Activated T-helper 17 cell treated with anti-CD3 and anti-CD28 coated beads, Interleukin-2, amount 50 U/mL, for 72 hours (primary cell): Measurements from ENCODE around the gene NUP50. TPM values are rescaled to one million over a fixed set of nuclear protein-coding genes. Genes with fewer than 3 reads are reported as not detected.

Experiments
- ATAC-seq: fragments of 150-1000 bp; cut with Tn5 transposase; replicated peaks from 2 replicates; pipeline ENCODE4 v1.10.0; 2021; ENCODE audit warnings: mild to moderate bottlenecking, moderate library complexity
- H3K27ac Mint-ChIP-seq: one replicate; pipeline ENCODE4 v1.8.0; 2022; ENCODE audit warnings: mixed read lengths
- H3K27me3 Mint-ChIP-seq: one replicate; pipeline ENCODE4 v1.8.0; 2022; ENCODE audit warnings: mixed read lengths
- H3K36me3 Mint-ChIP-seq: one replicate; pipeline ENCODE4 v1.8.0; 2022; ENCODE audit warnings: low read depth, mild to moderate bottlenecking, mixed read lengths
- H3K4me1 Mint-ChIP-seq: one replicate; pipeline ENCODE4 v1.8.0; 2022; ENCODE audit warnings: mixed read lengths
- H3K4me3 Mint-ChIP-seq: one replicate; pipeline ENCODE4 v1.8.0; 2022; ENCODE audit warnings: mild to moderate bottlenecking, mixed read lengths
- H3K9me3 Mint-ChIP-seq: one replicate; pipeline ENCODE4 v1.8.0; 2022; ENCODE audit warnings: mixed read lengths
- total RNA-seq, 2 donors: library from RNA; stranded (reverse); gene quantifications; one replicate each; pipeline ENCODE4 v1.2.3, GENCODE V29; 2022

The NUP50 gene
- total RNA-seq, 2 donors from 2014 or later, result 98.4 to 163 TPM

DNA sequence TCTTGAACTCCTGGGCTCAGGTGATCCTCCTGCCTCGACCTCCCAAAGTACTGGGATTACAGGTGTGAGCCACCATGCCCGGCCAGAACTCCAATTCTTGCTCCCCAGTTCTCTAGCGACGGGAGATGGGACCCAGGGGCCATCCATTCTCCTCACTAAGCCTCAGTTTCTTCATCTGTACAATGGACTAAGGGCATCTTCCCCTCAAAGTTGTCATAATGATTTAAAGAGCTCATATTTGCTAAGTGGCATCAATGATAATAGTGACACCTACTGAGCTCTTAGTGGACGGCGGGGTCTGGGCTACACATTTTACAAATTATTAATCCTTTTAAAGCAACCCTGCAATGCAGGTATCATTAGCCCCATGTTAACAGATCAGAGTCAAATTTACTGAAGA, 42.5 kb downstream of the NUP50 start:
- Mint-ChIP-seq H3K36me3 (no peaks in the 10 kb centered on the region), H3K9me3 (no peaks in the 10 kb centered on the region)
- no peak for ATAC-seq

DNA sequence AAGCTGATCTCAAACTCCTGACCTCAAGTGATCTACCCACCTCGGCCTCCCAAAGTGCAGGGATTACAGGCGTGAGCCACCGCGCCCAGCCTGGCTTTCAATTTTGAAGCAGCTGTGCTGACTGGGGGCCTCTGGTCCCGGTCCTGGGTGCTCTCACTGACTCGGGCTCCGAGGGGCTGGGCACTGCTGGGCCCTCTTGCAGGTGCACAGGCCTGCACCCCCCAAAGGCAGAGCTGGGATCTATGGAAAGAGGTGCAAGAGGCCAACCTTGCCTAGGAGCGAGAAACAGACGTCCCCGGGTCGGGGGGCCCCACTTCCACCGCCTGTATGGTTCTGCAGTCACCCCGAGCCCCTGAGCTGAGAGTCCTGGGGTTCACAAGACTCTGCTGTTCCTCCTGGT, 43.8 kb downstream of the NUP50 start:
- no peak overlapping the region for H3K4me3 Mint-ChIP-seq

More for the DNA sequence above, 42.5 kb downstream of the NUP50 start:
- H3K4me3 Mint-ChIP-seq, result no peak overlapping the region
- H3K4me1 Mint-ChIP-seq, result peaks cover 5% of the 10 kb centered on the region
- no peak overlapping the region for H3K27ac Mint-ChIP-seq
- H3K27me3 Mint-ChIP-seq, result no peaks in the 10 kb centered on the region

DNA sequence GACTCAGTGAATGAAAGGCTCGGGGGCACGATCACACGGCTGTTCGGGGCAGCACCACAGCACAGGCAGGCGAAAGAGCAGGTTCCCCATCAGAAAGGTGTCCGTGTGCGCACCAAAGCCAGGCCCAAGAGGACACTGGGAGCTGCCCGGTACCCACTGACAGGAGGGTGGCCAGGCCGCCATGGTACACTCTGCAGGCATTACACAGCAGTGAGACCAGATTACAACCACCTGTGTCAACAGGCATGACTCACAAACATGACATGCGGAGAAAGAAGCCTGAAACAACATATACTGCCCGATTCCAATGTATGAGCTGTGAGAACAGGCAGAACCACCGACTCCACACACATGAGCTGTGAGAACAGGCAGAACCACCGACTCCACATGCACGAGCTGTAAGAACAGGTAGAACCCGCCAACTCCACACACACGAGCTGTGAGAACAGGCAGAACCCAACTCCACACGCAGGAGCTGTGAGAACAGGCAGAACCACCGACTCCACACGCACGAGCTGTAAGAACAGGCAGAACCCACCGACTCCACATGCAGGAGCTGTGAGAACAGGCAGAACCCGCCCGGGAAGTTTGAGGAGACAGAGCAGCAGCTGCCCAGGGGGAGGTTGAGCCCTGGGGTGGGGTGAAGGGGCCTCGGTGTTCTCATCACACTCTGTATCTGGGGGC, 44.4 kb downstream of the NUP50 start:
- no peak overlapping the region for H3K4me3 Mint-ChIP-seq
- no peaks in the 10 kb centered on the region for H3K36me3 Mint-ChIP-seq
- ATAC-seq, result no peak
- H3K27ac Mint-ChIP-seq, result no peak overlapping the region
- H3K27me3 Mint-ChIP-seq, result no peaks in the 10 kb centered on the region
- H3K4me1 Mint-ChIP-seq, result peaks cover 5% of the 10 kb centered on the region
- no peaks in the 10 kb centered on the region for H3K9me3 Mint-ChIP-seq

More for the DNA sequence above, 43.8 kb downstream of the NUP50 start:
- Mint-ChIP-seq H3K36me3 (no peaks in the 10 kb centered on the region), H3K27ac (no peak overlapping the region), H3K4me1 (peaks cover 5% of the 10 kb centered on the region), H3K9me3 (no peaks in the 10 kb centered on the region), H3K27me3 (no peaks in the 10 kb centered on the region)
- no peak for ATAC-seq

DNA sequence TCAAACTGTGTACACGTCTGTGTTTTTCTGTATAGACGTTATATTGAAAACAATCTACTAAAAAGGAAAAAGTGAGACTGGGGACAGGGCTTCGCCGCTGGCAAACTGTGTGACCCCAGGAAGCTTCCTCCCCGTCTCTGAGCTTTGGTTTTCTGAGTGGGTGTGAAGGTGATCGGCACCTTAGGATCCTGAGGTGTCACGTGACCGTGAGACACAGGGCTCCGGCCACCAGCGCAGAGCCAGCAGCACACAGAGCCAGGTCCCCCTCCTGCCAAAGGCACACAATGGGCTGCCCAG, 44.9 kb downstream of the NUP50 start:
- Mint-ChIP-seq H3K4me1 (peaks cover 5% of the 10 kb centered on the region), H3K9me3 (no peaks in the 10 kb centered on the region), H3K27ac (no peak overlapping the region), H3K36me3 (no peaks in the 10 kb centered on the region), H3K4me3 (no peak overlapping the region), H3K27me3 (no peaks in the 10 kb centered on the region)
- no peak for ATAC-seq

DNA sequence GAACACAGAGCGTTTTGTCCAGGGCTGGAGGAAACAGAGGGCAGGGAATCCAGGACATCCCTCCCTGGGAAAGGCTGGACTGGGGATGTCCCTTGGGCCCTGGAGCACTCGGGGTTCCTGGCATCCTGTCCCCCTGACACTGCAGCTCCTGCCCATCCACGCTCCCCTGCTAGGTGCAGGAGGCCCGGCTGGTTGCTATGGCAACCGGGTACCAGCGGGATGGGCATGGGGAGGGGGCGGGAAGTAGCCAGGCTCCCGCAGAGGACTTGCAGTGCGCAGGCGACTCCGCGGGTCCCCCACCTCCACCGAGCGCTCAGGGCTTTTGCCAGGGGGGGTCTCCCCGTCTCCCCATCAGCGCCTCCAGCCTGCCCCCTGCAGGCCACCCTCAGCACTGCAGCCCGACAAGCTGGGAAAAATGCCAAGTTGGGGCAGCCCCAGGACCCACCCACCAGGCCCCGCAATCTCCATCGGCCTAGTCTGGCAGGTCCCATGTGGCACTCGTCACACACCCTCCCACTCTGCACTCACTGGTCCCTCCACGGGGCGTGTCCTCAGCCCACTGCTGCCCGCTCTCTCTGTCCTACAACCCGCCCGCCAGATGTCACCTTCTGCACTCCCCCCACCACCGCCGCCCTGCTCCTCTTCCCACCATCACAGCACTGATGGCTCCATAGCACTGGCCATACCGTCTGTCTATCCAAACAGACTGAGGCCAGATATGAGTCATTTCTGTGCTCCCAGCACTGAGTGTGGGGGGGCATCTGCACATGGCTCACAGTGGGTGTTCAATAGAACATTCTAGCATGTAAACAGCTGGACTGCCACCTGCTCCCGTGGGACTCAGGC, 45.5 kb downstream of the NUP50 start:
- H3K9me3 Mint-ChIP-seq, result no peaks in the 10 kb centered on the region
- ATAC-seq, result peak; percentile 50
- no peaks in the 10 kb centered on the region for H3K27me3 Mint-ChIP-seq
- H3K4me3 Mint-ChIP-seq, result no peak overlapping the region
- H3K27ac Mint-ChIP-seq, result peak overlapping the region; percentile 24
- peaks cover 5% of the 10 kb centered on the region for H3K4me1 Mint-ChIP-seq
- no peaks in the 10 kb centered on the region for H3K36me3 Mint-ChIP-seq

DNA sequence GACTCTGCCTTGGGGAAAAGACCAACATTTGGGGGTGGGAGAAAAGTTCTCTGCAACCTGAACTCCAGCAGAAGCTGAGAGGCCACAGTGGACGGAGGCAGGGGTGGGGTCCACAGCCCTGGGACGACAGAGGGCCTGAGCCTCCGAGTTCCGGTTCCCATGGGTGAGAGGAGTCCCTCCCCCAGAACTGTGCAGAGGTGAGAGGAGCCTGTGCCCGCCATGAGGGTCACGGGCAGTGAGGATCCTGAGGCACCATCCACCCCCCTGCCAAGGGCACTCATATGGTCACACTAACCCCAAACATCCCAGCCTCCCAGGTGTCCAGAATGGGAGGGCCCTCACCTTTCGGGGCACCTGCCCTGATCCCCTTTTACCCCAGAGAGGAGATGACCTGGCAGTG, 46.4 kb downstream of the NUP50 start:
- no peaks in the 10 kb centered on the region for H3K9me3 Mint-ChIP-seq
- H3K27me3 Mint-ChIP-seq, result no peaks in the 10 kb centered on the region
- H3K4me3 Mint-ChIP-seq, result no peak overlapping the region
- peaks cover 5% of the 10 kb centered on the region for H3K4me1 Mint-ChIP-seq
- ATAC-seq, result no peak
- H3K36me3 Mint-ChIP-seq, result no peaks in the 10 kb centered on the region
- no peak overlapping the region for H3K27ac Mint-ChIP-seq

DNA sequence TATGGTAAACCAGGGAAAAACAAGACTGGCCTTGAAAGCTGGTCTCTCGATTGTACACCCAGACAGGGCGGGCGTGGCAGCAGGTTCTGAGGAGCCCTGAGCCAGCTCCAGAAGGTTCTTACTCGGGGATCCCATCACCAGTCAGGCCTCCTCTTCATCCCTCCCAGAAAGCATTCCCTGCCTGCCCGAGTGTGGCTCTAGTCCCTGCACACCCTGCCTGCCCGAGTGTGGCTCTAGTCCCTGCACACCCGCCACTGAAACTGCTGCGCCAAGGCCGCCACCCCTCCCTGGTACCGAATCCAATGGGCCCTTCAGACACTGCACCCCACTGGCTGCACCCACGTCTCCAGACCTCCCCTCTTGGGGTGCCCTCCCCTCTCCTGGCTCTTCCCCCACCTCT, 46.9 kb downstream of the NUP50 start:
- Mint-ChIP-seq H3K4me3 (no peak overlapping the region), H3K9me3 (no peaks in the 10 kb centered on the region)

DNA sequence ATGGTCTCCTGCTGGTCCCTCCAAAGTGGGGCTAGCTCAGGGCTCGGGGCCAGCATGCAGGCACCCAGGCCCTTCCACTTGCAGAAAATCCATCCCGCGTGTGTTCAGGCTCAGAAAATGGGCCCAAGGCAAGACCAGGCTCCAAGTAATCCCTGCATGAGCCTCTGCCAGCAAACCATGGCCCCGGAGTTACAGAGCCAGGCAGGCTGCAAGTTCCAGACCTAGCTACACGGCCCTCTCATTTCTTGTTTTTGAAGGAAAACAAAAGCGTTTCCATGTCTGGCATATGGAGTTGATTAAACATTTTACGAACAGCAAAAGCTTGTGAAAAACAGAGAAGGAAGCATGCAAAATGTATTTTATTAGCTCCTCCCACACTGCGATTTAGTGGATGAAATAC, 47.3 kb downstream of the NUP50 start:
- Mint-ChIP-seq H3K4me1 (peaks cover 5% of the 10 kb centered on the region), H3K4me3 (no peak overlapping the region), H3K9me3 (no peaks in the 10 kb centered on the region), H3K27me3 (no peaks in the 10 kb centered on the region), H3K36me3 (no peaks in the 10 kb centered on the region), H3K27ac (no peak overlapping the region)
- no peak for ATAC-seq

More for the DNA sequence above, 46.9 kb downstream of the NUP50 start:
- Mint-ChIP-seq H3K27me3 (no peaks in the 10 kb centered on the region), H3K4me1 (peaks cover 5% of the 10 kb centered on the region), H3K27ac (no peak overlapping the region), H3K36me3 (no peaks in the 10 kb centered on the region)
- no peak for ATAC-seq

DNA sequence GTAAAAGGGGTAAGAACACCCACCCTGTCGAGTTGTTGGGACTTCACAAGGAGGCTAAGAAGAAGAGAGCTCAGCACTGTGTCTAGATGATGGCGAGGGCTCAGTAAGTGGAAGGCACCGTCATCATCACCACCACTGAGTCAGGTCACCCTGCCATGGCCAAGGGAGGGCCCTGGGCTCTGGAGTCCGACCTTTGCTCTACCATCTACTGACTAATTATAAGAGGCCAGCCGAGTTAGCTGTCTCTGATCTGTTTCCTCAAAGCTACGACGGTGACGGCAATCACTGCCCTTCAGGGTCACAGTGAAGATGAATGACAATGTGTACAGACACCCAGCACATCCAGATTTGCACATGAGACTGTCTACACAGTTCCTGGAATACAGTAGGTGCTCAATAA, 47.7 kb downstream of the NUP50 start:
- Mint-ChIP-seq H3K36me3 (no peaks in the 10 kb centered on the region), H3K9me3 (no peaks in the 10 kb centered on the region), H3K27ac (no peak overlapping the region), H3K27me3 (no peaks in the 10 kb centered on the region), H3K4me3 (no peak overlapping the region), H3K4me1 (peaks cover 5% of the 10 kb centered on the region)
- ATAC-seq, result no peak

DNA sequence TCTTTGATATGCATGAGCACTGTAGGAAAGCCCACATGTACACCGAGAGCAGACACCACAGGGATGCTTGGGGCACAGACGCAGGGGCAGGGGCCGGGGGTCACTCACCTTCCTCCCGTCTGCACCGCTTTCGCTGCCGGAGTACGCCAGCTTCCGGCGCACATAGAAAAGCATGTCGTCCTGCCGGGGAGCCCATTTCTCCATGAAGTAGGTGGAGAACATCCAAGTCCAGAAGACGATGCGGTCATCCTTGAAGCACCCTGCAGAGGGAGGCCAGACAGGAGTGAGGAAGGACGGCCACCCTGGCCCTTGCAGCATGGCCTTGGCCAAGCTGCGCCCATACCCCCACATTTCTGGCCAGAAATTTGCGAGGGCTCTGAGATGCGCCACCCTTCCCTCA, 48.1 kb downstream of the NUP50 start:
- Mint-ChIP-seq H3K4me1 (peaks cover 5% of the 10 kb centered on the region), H3K9me3 (no peaks in the 10 kb centered on the region), H3K27me3 (no peaks in the 10 kb centered on the region), H3K4me3 (no peak overlapping the region), H3K36me3 (no peaks in the 10 kb centered on the region), H3K27ac (no peak overlapping the region)
- ATAC-seq, result no peak

DNA sequence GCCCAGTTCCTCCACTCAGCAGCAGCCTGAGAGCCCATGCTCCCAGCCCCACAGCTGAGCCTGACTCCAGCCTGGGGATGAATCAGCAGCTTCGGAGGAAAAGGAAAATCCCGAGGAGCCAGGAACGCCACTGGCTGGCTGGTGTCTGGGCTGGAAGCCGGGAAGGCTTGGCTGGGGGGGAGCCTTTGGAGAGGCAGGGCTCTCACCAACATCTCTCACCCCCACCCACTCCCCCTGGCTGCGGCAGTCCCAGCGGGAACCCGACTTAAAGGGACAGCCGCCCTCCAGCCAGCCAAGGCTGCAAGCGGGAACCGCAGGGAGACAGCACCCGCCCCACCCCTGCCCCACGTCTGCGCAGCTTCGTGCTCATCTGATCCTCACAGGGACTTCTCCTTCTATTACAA, 48.6 kb downstream of the NUP50 start:
- no peak overlapping the region for H3K4me3 Mint-ChIP-seq
- H3K9me3 Mint-ChIP-seq, result no peaks in the 10 kb centered on the region
- ATAC-seq, result no peak
- peaks cover 5% of the 10 kb centered on the region for H3K4me1 Mint-ChIP-seq
- H3K27ac Mint-ChIP-seq, result no peak overlapping the region
- H3K27me3 Mint-ChIP-seq, result no peaks in the 10 kb centered on the region
- H3K36me3 Mint-ChIP-seq, result no peaks in the 10 kb centered on the region

DNA sequence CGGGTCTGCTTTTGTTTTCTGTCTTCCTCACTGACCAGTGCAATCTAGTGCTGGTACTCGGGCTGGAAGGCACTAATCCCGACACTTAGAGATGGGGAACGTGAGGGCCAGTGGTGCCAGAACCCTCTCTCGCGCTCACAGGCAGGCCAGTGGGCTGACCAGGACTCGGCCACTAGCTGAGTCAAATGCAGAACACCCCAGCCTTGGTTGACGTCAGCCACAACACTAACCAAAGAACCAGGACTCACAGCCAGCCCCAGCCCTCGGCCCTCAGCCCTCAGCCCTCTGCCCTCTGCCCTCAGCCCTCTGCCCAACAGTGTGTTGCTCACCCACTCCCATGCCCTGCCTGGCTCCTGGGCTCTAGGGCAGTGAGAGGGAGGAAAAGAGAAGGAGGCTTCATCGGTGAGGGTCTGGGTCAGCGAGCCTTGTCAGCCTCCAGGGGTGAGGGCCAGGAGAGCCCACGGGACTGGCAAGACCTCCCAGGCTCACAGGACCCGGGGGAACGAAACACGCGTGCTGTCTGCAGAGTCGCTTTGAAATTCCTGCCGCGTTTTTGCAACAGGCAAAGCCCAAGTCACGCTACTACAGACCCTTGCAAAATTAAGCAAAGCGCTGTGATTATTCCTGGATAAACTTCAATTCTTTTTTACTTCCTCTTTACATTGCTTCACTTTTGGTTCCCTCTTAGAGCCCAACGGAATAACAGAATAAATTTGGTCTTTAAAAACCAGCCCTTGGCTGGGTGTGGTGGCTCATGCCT, 49.4 kb downstream of the NUP50 start:
- Mint-ChIP-seq H3K4me1 (peaks cover 5% of the 10 kb centered on the region), H3K9me3 (no peaks in the 10 kb centered on the region), H3K27ac (no peak overlapping the region), H3K27me3 (no peaks in the 10 kb centered on the region), H3K36me3 (no peaks in the 10 kb centered on the region), H3K4me3 (no peak overlapping the region)
- no peak for ATAC-seq

DNA sequence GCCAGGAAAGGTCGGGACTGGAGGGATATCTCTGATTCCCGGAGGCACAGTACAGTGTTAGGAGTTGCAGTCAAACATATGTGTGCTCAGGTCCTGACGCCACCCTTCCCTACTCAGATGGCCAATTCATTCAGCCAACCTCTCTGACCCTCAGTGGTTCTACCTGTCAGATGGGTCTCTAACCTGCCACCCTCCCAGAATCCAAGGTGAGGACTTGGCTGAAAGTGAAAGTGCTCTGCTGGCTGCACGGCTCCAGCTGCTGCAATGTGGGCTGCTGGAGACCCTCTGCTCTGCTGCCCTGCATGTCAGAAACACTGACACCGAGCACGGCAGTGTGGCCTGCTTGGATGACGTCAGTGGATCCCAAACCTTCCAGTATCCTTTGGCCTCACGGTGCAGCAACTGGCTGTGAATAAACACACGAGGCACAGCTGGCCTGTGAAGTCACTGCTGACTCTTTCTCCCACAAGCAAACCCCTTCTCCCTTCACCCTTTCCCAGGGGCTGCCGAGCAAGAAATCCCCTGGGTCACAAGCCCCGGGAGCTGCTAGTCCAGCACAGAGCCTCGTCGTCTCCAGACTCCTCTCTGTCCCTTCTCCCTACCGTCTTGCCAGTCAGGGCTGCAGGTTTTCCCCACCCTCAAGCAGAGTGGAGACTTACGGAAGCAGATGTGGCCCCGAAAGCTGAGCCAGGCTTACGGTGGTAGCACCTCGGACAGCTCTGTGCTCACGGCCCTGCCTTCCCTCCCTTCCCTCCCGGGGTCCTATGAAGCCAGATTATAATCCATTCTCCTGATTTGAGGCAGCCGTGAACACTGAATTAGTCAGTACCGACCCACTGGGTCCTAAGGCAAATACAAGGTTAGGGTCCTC, 52.6 kb downstream of the NUP50 start:
- ATAC-seq, result no peak
- no peaks in the 10 kb centered on the region for H3K9me3 Mint-ChIP-seq
- no peaks in the 10 kb centered on the region for H3K27me3 Mint-ChIP-seq
- peaks cover 6% of the 10 kb centered on the region for H3K4me1 Mint-ChIP-seq
- H3K36me3 Mint-ChIP-seq, result no peaks in the 10 kb centered on the region
- no peak overlapping the region for H3K27ac Mint-ChIP-seq
- H3K4me3 Mint-ChIP-seq, result no peak overlapping the region

DNA sequence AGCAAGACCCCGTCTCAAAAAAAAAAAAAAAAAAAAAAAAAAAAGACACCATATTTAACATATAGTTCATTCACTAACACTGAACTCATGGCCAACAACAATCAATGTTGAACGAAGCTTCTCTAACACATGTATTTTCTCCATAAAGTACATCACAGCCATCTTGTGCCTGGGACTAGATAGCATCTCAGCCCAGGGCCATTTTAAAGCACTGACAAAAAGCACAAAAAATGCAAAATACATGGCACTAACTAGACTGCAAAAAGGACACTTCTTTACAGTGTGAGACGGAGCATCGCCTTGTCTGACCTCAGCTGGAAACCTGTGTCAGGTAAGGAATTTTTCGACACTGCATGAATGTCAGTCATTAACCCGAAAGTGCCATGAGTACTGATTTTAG, 53.6 kb downstream of the NUP50 start:
- Mint-ChIP-seq H3K36me3 (no peaks in the 10 kb centered on the region), H3K4me3 (no peak overlapping the region), H3K27me3 (no peaks in the 10 kb centered on the region), H3K4me1 (peaks cover 6% of the 10 kb centered on the region), H3K9me3 (no peaks in the 10 kb centered on the region), H3K27ac (no peak overlapping the region)
- no peak for ATAC-seq
